NB4 (cell line): ENCODE results near the gene ZNF644.
"Not testable (repeated sequence)": the region's sequence is repeated elsewhere in the genome, so short reads cannot be mapped to it uniquely, and the experiment has no call there.

Experiments used
- DNase-seq: peaks from one replicate; pipeline ENCODE4 v3.0.0; 2010; ENCODE audit warnings: low read depth
- H3K4me3 ChIP-seq: one replicate; pipeline ENCODE4 v1.5.1; 2011; ENCODE audit warnings: mild to moderate bottlenecking, low read depth, low read length, moderate library complexity
- CTCF ChIP-seq: IDR thresholded peaks from one replicate; pipeline ENCODE4 v1.5.1; 2012; ENCODE audit warnings: low read depth, low read length
- MAX ChIP-seq: IDR thresholded peaks from 2 replicates; pipeline ENCODE4 v1.6.1; 2011; ENCODE audit warnings: low read depth, low read length
- MYC ChIP-seq: IDR thresholded peaks from 2 replicates; pipeline ENCODE4 v1.6.1; 2011; ENCODE audit warnings: low read depth, low read length
- POLR2A ChIP-seq: IDR thresholded peaks from 2 replicates; pipeline ENCODE4 v1.6.1; 2011; ENCODE audit warnings: mild to moderate bottlenecking; ENCODE audit not compliant: insufficient read length; ENCODE audit errors: extremely low read depth

The ZNF644 gene

GRCh38 chr1:91021686-91022517 lies at the start of gene ZNF644:
ZNF644 (minus strand) TSS chr1:91022035; CDS start chr1:90982353, 39,682 bp downstream.
- peak within 1 kb of the TSS; percentile 93 for H3K4me3 ChIP-seq
- peak; percentile 93 for TF ChIP-seq MYC
- peak; percentile 85 for TF ChIP-seq MAX
- TF ChIP-seq POLR2A: peak; percentile 54
- no peak for TF ChIP-seq CTCF
- peak; percentile 97 for DNase-seq

GRCh38 chr1:91070298-91070697 lies 48.5 kb upstream of the ZNF644 start:
- TF ChIP-seq MYC (no peak), CTCF (no peak), POLR2A (no peak), MAX (no peak)
- H3K4me3 ChIP-seq: no peak overlapping the region
- DNase-seq: no peak

- no peak for DNase-seq
- H3K4me3 ChIP-seq: no peak overlapping the region
- TF ChIP-seq POLR2A: no peak
- TF ChIP-seq CTCF: no peak
- no peak for TF ChIP-seq MYC
- no peak for TF ChIP-seq MAX
Observed at GRCh38 chr1:91066538-91066937, 44.7 kb upstream of the ZNF644 start.

GRCh38 chr1:91065337-91065736 lies 43.5 kb upstream of the ZNF644 start:
- DNase-seq: no peak
- no peak overlapping the region for H3K4me3 ChIP-seq
- no peak for TF ChIP-seq CTCF

- not testable (repeated sequence) for H3K4me3 ChIP-seq
- DNase-seq: peak; percentile 11
Observed at GRCh38 chr1:91063403-91063802, 41.6 kb upstream of the ZNF644 start.

- TF ChIP-seq POLR2A: no peak
- TF ChIP-seq MAX: 0 out of 2 replicates have a peak, but pooled peaks have one; percentile 31
- H3K4me3 ChIP-seq: no peak overlapping the region
- no peak for DNase-seq
Observed at GRCh38 chr1:91059157-91059556, 37.3 kb upstream of the ZNF644 start.

GRCh38 chr1:91057784-91058183 lies 35.9 kb upstream of the ZNF644 start:
- no peak for TF ChIP-seq MYC
- TF ChIP-seq MAX: no peak
- TF ChIP-seq POLR2A: no peak
- TF ChIP-seq CTCF: no peak
- H3K4me3 ChIP-seq: no peak overlapping the region
- no peak for DNase-seq
